22Rv1 (cell line): ENCODE results near the gene QSOX2.

Source experiments
- CTCF ChIP-seq: fragments of 450-650 bp; IDR thresholded peaks from 2 replicates; pipeline ENCODE4 v1.5.1; 2017; ENCODE audit warnings: mild to moderate bottlenecking
- ZFX ChIP-seq: fragments of 450-650 bp; IDR thresholded peaks from 2 replicates; pipeline ENCODE4 v1.6.1; 2017; ENCODE audit warnings: antibody characterized with exemption, borderline replicate concordance

GRCh38 chr9:136264031-136264430 lies 18.4 kb upstream of the QSOX2 start:
- no peak for TF ChIP-seq CTCF
- no peak for TF ChIP-seq ZFX
